ENCODE measurements around the gene PSKH1. TPM values are rescaled to one million over a fixed set of nuclear protein-coding genes. Genes with fewer than 3 reads are reported as not detected.
"Not testable (repeated sequence)": the region's sequence is repeated elsewhere in the genome, so short reads cannot be mapped to it uniquely, and the experiment has no call there.

The PSKH1 gene
- polyA plus RNA-seq, 4 donors: 33.7 to 41.8 (median 37.9) TPM

DNA sequence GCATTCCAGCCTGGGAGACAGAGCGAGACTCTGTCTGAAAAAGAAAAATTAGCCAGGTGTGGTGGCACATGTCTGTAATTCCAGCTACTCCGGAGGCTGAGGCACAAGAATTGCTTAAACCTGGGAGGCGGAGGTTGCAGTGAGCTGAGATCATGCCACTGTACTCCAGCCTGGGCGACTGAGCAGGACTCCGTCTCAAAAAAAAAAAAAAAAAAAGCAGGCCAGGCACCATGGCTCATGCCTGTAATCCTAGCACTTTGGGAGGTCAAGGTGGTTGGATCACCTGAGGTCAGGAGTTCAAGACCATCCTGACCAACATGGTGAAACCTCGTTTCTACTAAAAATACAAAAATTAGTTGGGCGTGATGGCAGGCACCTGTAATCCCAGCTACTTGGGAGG, 79.2 kb downstream of the PSKH1 start:
- not testable (repeated sequence) for DNase-seq (ENCODE audit: low read depth in 4 of 4, low spot score in 3 of 4)

DNA sequence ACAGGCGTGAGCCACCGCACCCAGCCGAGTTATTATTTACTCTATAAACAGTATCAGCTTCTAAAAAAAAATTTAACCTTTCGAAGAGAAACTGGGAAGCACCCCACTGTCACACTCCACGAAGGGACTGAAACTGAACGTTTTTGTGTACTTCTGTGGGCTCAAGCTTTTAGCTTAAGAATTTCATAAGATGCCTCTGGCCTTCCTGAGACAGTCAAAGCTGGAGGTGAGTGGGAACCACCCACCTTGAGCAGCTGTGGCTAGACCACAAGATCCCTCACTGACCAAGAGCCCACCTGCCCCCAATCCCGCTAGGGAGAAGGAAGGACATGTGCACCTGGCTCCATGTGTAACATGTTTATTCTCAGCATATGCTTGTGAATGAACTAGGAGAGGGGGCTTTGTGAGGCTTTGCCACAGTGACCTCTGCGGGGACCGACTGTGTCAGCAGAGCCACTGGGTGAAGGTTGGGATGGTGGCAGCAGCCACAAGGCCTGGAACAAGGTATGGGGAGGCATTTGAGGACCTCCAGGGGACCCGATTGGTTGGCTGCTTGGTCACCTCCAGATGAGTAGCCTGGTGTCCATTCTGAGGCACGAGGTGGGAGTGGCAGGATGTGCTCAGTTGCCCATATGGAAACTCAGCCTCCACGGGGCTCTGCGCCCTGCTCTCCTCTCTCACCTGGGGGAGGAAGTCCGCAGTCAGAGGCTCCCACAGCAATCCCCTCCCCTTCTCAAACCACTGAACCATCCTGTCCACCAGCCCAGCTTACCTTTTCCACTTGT, 82.5 kb downstream of the PSKH1 start:
- DNase-seq (ENCODE audit: low read depth in 4 of 4, low spot score in 3 of 4): no peak

- no peak for DNase-seq (ENCODE audit: low read depth in 4 of 4, low spot score in 3 of 4)
These were observed 83.2 kb downstream of the PSKH1 start for GRCh38 chr16:67976205-67976604.

DNA sequence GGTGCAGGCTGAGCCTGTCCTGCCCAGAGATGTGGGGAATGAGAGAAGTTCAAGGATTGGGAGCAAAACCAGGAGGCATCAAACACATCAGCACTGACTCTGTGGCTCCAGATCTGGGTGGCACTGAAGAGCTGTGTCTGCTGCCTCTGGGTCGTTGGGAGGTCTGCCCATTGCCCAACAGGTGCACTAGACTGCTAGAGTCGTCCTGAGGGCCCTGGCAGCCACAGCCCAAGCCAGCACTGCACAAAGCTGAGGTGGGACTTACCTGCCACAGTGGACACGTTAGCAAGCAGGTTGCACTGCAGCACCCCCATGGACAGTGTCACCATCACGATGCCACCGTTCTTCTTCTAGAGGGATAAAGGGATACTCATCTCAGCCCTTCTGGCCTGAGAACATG, 84.0 kb downstream of the PSKH1 start:
- DNase-seq (ENCODE audit: low read depth in 4 of 4, low spot score in 3 of 4): no peak

DNA sequence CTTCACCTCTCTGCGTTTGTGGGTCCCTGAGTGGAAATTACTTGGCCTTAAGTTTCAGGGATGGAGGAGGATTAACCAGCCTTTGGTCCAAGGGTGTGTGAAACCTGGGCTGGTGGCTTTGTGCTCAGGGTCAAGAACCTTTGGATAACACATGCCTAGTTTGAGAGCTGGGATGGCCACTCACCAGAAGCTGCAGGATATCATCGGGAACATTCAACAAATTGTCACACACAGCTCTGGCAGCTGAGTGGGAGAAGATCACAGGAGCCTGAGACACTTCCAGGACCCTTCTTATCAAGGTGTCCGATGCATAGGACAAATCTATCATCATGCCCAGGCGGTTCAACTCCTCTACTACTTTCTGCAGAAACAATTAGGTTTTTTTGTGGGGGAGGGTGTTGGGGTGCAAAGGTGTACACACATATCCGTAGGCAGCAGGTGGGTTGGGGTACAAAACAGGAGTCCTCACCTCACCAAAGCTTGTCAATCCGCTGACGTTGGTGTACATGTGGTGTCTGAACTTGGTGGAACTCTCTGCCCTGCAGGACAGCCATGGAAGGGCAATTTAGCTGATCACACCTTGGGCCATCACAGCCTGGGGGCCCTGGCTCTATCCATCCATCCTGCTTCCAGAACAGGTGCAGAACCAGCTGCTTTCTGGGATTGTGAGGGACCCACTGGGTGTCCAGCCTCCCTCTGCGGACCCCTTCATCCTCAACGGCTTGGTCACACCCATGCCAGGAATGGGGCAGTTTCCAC, 84.6 kb downstream of the PSKH1 start:
- DNase-seq (ENCODE audit: low read depth in 4 of 4, low spot score in 3 of 4): no peak

Other genes with a start within 250 kb of the PSKH1 start
- 1 to 10 TPM in 2 of 4 donors, under 1 TPM in 2; 0.87 to 1.5 (median 1.1) TPM for gene CARMIL2, start 248.1 kb upstream of the PSKH1 start, polyA plus RNA-seq (ENCODE audit: insufficient read length in 4 of 4)
- 10 to 100 TPM; 21.0 to 28.9 (median 23.4) TPM for gene ACD, start 233.0 kb upstream of the PSKH1 start, polyA plus RNA-seq (ENCODE audit: insufficient read length in 4 of 4)
- gene PARD6A, start 232.3 kb upstream of the PSKH1 start, polyA plus RNA-seq (ENCODE audit: insufficient read length in 4 of 4): 1 to 10 TPM; 2.1 to 4.3 (median 3.2) TPM
- gene ENKD1, start 226.5 kb upstream of the PSKH1 start, polyA plus RNA-seq (ENCODE audit: insufficient read length in 4 of 4): 10 to 100 TPM; 20.4 to 31.1 (median 24.8) TPM
- 1 to 10 TPM; 2.7 to 4.6 (median 3.4) TPM for gene C16orf86, start 226.4 kb upstream of the PSKH1 start, polyA plus RNA-seq (ENCODE audit: insufficient read length in 4 of 4)
- gene GFOD2, start 173.9 kb upstream of the PSKH1 start, polyA plus RNA-seq (ENCODE audit: insufficient read length in 4 of 4): 10 to 100 TPM; 20.5 to 24.9 (median 21.5) TPM
- gene RANBP10, start 86.7 kb upstream of the PSKH1 start, polyA plus RNA-seq (ENCODE audit: insufficient read length in 4 of 4): 10 to 100 TPM; 21.6 to 28.5 (median 22.3) TPM
- 1 to 10 TPM; 7.3 to 9.0 (median 7.7) TPM for gene TSNAXIP1, start 86.4 kb upstream of the PSKH1 start, polyA plus RNA-seq (ENCODE audit: insufficient read length in 4 of 4)
- 10 to 100 TPM; 30.4 to 33.8 (median 32.1) TPM for gene THAP11, start 50.9 kb upstream of the PSKH1 start, polyA plus RNA-seq (ENCODE audit: insufficient read length in 4 of 4)
- 100 to 1,000 TPM; 121 to 130 (median 129) TPM for gene NUTF2, start 46.3 kb upstream of the PSKH1 start, polyA plus RNA-seq (ENCODE audit: insufficient read length in 4 of 4)
- gene CENPT, start 45.6 kb upstream of the PSKH1 start, polyA plus RNA-seq (ENCODE audit: insufficient read length in 4 of 4): 10 to 100 TPM; 42.0 to 51.5 (median 46.9) TPM
- gene EDC4, start 20.2 kb upstream of the PSKH1 start, polyA plus RNA-seq (ENCODE audit: insufficient read length in 4 of 4): 10 to 100 TPM; 80.6 to 93.6 (median 86.7) TPM
- gene NRN1L, start 8.4 kb upstream of the PSKH1 start, polyA plus RNA-seq (ENCODE audit: insufficient read length in 4 of 4): under 1 TPM in 2 of 4 donors, not detected in 2; 0.31 to 0.95 TPM
- 1 to 10 TPM; 3.0 to 8.9 (median 5.7) TPM for gene CTRL, start 38.6 kb downstream of the PSKH1 start, polyA plus RNA-seq (ENCODE audit: insufficient read length in 4 of 4)
- 10 to 100 TPM; 20.0 to 30.3 (median 21.3) TPM for gene PSMB10, start 43.6 kb downstream of the PSKH1 start, polyA plus RNA-seq (ENCODE audit: insufficient read length in 4 of 4)
- 10 to 100 TPM; 15.8 to 21.7 (median 19.1) TPM for gene LCAT, start 50.9 kb downstream of the PSKH1 start, polyA plus RNA-seq (ENCODE audit: insufficient read length in 4 of 4)
- gene SLC12A4, start 75.4 kb downstream of the PSKH1 start, polyA plus RNA-seq (ENCODE audit: insufficient read length in 4 of 4): 10 to 100 TPM; 33.6 to 38.0 (median 36.5) TPM
- under 1 TPM in 3 of 4 donors, not detected in 1; 0.06 to 0.37 (median 0.14) TPM for gene DPEP3, start 87.2 kb downstream of the PSKH1 start, polyA plus RNA-seq (ENCODE audit: insufficient read length in 4 of 4)
- under 1 TPM; 0.44 to 0.78 (median 0.70) TPM for gene DPEP2, start 106.2 kb downstream of the PSKH1 start, polyA plus RNA-seq (ENCODE audit: insufficient read length in 4 of 4)
- not detected for gene DPEP2NB, start 122.7 kb downstream of the PSKH1 start, polyA plus RNA-seq (ENCODE audit: insufficient read length in 4 of 4)
- gene DDX28, start 130.0 kb downstream of the PSKH1 start, polyA plus RNA-seq (ENCODE audit: insufficient read length in 4 of 4): 10 to 100 TPM in 3 of 4 donors, 1 to 10 TPM in 1; 9.9 to 12.1 (median 10.9) TPM
- 10 to 100 TPM; 13.2 to 17.2 (median 15.1) TPM for gene DUS2, start 130.0 kb downstream of the PSKH1 start, polyA plus RNA-seq (ENCODE audit: insufficient read length in 4 of 4)
- 10 to 100 TPM; 32.2 to 39.0 (median 35.9) TPM for gene NFATC3, start 192.1 kb downstream of the PSKH1 start, polyA plus RNA-seq (ENCODE audit: insufficient read length in 4 of 4)

All from right renal pelvis (tissue), 4 donors.